Neural crest cell (in vitro differentiated cells): ENCODE measurements around the gene C22orf15. TPM values are rescaled to one million over a fixed set of nuclear protein-coding genes. Genes with fewer than 3 reads are reported as not detected.

Source experiments
- DNase-seq: peaks from one replicate; pipeline ENCODE4 v3.0.0; 2021; ENCODE audit warnings: low read depth, mixed read lengths, low spot score
- H3K27ac Mint-ChIP-seq: one replicate; pipeline ENCODE4 v1.8.0; 2021; ENCODE audit warnings: mild to moderate bottlenecking, mixed read lengths; ENCODE audit not compliant: unreplicated experiment
- H3K27me3 Mint-ChIP-seq: 2 replicates; pipeline ENCODE4 v1.8.0; 2021; ENCODE audit warnings: low read depth, mild to moderate bottlenecking, mixed read lengths
- H3K36me3 Mint-ChIP-seq: 2 replicates; pipeline ENCODE4 v1.8.0; 2021; ENCODE audit warnings: low read depth, mild to moderate bottlenecking, mixed read lengths
- H3K4me1 Mint-ChIP-seq: 2 replicates; pipeline ENCODE4 v1.8.0; 2021; ENCODE audit warnings: mixed read lengths
- H3K4me3 Mint-ChIP-seq: one replicate; pipeline ENCODE4 v1.8.0; 2021; ENCODE audit warnings: mild to moderate bottlenecking, mixed read lengths
- H3K9me3 Mint-ChIP-seq: 2 replicates; pipeline ENCODE4 v1.8.0; 2021; ENCODE audit warnings: mixed read lengths
- total RNA-seq: library from RNA; stranded (reverse); gene quantifications from 2 replicates; pipeline ENCODE4 v1.2.1, GENCODE V29; 2021
- TF ChIP-seq, protein P1 (sequence below): fragments of 200-600 bp; sonication (generic); conservative IDR thresholded peaks from 2 replicates; pipeline ENCODE4 v1.5.0; 2021; ENCODE audit warnings: antibody characterized with exemption, mild to moderate bottlenecking

The C22orf15 gene
- total RNA-seq, 1 donor from 2014 or later, result 0.79 TPM

GRCh38 chr22:23737696-23738095, 25.1 kb upstream of the C22orf15 start:
- Mint-ChIP-seq H3K27ac (no peak overlapping the region), H3K27me3 (no peaks in the 10 kb centered on the region), H3K36me3 (no peaks in the 10 kb centered on the region), H3K4me3 (no peak overlapping the region), H3K4me1 (peaks cover 4% of the 10 kb centered on the region), H3K9me3 (no peaks in the 10 kb centered on the region)
- no peak for DNase-seq
- TF ChIP-seq, protein P1, sequence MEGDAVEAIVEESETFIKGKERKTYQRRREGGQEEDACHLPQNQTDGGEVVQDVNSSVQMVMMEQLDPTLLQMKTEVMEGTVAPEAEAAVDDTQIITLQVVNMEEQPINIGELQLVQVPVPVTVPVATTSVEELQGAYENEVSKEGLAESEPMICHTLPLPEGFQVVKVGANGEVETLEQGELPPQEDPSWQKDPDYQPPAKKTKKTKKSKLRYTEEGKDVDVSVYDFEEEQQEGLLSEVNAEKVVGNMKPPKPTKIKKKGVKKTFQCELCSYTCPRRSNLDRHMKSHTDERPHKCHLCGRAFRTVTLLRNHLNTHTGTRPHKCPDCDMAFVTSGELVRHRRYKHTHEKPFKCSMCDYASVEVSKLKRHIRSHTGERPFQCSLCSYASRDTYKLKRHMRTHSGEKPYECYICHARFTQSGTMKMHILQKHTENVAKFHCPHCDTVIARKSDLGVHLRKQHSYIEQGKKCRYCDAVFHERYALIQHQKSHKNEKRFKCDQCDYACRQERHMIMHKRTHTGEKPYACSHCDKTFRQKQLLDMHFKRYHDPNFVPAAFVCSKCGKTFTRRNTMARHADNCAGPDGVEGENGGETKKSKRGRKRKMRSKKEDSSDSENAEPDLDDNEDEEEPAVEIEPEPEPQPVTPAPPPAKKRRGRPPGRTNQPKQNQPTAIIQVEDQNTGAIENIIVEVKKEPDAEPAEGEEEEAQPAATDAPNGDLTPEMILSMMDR, result no peak

- no peaks in the 10 kb centered on the region for H3K9me3 Mint-ChIP-seq
- no peaks in the 10 kb centered on the region for H3K27me3 Mint-ChIP-seq
- TF ChIP-seq, protein P1, result no peak
- peaks cover 18% of the 10 kb centered on the region for H3K36me3 Mint-ChIP-seq
- no peak overlapping the region for H3K4me3 Mint-ChIP-seq
- peaks cover 4% of the 10 kb centered on the region for H3K4me1 Mint-ChIP-seq
- no peak overlapping the region for H3K27ac Mint-ChIP-seq
- DNase-seq, result no peak
Observed at GRCh38 chr22:23742505-23743264, 20.1 kb upstream of the C22orf15 start.

- TF ChIP-seq, protein P1, result no peak
- Mint-ChIP-seq H3K36me3 (peaks cover 18% of the 10 kb centered on the region), H3K4me3 (no peak overlapping the region), H3K9me3 (no peaks in the 10 kb centered on the region), H3K27me3 (no peaks in the 10 kb centered on the region), H3K27ac (peak overlapping the region; percentile 50), H3K4me1 (peaks cover 4% of the 10 kb centered on the region)
- no peak for DNase-seq
Observed at GRCh38 chr22:23743303-23743705, 19.5 kb upstream of the C22orf15 start.

- Mint-ChIP-seq H3K4me1 (peaks cover 4% of the 10 kb centered on the region), H3K27ac (no peak overlapping the region), H3K36me3 (peaks cover 18% of the 10 kb centered on the region), H3K4me3 (no peak overlapping the region), H3K27me3 (no peaks in the 10 kb centered on the region), H3K9me3 (no peaks in the 10 kb centered on the region)
- no peak for DNase-seq
- TF ChIP-seq, protein P1, result no peak
Observed at GRCh38 chr22:23744001-23744400, 18.8 kb upstream of the C22orf15 start.

GRCh38 chr22:23744485-23744884, 18.3 kb upstream of the C22orf15 start:
- Mint-ChIP-seq H3K36me3 (peaks cover 18% of the 10 kb centered on the region), H3K9me3 (no peaks in the 10 kb centered on the region), H3K27me3 (no peaks in the 10 kb centered on the region), H3K27ac (no peak overlapping the region), H3K4me3 (no peak overlapping the region), H3K4me1 (peaks cover 5% of the 10 kb centered on the region)
- DNase-seq, result no peak
- TF ChIP-seq, protein P1, result no peak
